ENCODE measurements around the gene NEIL1.
A peak's percentile ranks its signal among the peaks of the same experiment; 100 is the strongest.

NEIL1 gene

DNA sequence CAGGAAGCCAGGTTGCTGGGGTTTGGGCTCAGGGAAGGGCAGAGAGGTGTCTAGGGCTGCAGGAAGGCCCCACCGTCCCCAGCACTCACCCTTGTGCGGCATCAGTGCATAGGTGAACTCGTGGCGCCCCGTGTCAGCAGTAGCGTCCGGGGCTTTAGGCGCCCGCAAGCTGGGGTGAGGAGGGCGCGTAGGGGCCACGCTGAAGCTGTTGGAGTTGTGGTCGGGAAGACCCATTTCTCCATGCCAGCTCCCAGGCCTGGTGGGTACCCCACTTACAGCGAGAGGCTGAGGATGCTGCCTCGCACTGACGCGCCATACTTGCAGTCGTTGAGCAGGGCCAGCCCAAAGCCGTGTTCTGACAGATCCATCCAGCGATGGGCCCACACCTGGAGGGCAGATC, 9.7 kb downstream of the NEIL1 start:
- DNase-seq (ENCODE audit: low read depth in 2 of 2) = no peak

DNA sequence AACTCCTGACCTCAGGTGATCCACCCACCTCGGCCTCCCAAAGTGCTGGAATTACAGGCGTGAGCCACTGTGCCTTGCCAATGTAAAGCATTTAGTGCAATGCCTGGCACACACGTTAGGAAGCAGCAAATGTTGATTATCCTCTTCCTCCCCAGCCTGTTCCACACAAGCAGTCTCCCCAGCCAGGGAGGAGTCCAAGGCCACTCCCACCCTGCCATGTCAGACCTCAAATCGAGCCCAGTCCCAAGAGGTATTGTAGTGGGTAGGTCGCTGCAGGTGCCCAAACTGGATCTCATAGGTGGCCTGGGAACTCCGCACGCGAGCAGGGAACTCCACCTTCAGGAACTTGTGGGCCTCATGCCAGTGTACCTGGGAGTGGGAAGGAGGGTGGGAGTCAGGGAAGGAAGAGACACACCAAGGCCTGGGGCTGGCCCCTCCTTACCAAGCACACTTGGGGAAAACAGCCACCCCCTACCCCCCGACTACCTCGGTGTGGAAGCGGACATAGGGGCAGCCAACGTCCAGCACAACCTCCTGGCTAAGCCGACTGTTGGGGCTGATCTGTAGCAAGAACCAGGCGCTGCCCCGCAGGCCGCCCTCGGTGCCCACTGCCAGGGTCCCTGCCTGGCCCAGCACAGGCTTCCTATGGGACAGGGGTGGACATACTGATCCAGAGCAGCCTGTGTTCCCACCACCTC, 11.3 kb downstream of the NEIL1 start:
- DNase-seq (ENCODE audit: low read depth in 2 of 2) = no peak

DNA sequence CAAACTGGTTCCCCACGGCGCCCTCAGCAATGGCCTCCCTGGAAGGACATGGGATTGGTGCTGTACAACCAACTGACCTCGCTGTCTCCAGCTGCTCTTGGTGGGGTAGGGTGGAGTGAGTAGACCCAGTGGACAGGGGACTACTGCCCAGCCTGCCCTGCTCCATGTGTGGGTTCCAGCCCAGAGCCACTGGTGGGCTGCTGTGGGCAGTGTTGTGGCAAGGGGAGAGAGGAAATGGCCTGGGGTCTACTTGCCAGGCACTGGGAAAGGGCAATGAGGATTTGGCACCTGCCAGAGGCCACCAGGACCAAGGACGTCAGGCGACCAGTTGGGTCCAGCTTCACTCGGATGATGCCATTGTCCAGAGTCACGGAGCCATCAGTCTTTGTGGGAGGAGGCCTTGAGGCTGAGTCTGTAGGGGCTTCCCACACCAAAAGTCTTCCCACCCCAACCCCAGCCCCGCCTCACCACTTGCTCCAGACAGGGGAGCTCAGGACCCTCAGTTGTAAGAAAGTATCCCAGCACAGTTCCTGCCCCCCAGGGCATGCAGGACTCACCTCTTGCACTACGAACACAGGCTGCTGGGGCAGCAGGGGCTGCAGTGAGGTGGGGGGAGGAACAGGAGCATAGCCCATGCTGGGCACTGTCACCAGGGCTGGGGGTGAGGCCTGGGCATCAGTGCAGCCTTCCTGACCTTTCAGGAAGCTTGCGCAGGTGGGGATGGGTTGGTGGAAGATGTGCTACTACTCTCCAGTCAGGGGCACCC, 12.1 kb downstream of the NEIL1 start:
- no peak for DNase-seq (ENCODE audit: low read depth in 2 of 2)

DNA sequence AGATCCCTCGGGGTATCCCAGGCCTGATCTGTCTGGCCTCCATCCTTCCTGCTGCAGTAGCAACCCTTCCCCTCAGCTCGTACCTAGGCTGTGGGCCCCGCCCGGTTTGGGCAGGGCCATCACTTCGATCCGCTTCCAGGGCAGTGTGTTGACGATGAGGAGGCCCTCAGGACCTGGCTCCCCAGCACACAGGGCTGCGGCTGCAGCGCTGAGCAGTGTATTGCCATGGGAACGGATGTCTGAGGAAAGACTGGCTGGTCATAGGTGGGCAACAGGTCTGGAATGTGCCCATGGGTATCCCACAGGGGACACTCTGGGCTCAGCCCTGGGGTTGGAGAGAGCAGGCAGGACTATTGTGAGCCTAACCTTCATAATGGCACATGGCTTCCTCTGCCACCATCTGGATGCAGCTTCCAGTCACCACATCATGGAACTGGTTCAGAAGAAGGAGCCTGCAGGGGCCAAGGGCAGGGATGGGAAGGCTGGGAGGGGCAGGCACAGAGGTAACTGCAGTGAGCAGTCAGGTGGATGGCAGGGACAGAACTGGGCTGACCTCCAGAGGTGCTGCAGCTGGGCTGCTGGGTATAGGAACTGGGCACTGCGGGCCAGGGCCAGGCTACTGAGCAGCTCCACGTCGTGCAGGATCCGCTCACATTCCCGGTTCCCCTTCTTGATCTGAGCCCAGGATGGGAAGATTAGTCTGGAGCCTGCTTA, 12.9 kb downstream of the NEIL1 start:
- no peak for DNase-seq (ENCODE audit: low read depth in 2 of 2)

DNA sequence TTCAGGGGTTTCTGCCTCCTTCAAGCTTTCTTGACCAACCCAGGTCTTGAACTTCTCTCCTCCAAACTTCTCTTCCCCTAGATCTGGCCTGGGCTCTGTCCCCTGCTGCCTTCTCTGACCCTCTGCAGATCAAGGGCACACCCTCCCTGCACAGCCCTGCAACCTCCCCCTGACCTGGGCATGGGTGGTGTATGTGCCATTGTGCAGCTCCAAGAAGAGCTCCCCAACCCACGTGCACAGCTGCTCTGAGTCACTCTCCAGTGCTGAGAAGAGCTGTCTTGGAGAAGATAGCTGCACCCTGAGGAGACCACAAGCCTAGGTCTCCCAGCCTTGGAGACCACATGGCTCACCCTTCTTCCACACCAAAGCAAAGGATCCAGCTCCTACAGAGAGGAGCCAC, 13.6 kb downstream of the NEIL1 start:
- no peak for DNase-seq (ENCODE audit: low read depth in 2 of 2)

DNA sequence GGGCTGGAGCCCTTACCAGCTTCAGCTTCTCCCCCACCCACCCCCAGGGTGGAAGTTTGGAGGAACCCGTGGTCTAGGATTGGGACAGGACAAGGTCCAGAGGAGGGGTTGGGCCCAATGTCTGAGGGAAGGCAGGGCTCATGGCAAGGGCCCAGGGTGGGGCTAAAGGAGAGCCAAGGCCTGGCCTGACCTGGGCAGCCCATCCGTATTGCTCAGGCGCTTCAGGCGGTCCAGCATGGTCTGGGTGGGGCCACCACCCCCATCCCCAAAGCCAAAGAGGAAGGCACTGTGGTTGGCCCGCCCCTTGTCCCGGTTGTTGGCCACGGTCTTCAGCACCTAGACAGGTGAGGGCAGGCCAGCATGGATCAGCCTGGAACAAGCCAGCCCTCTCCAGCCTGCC, 14.0 kb downstream of the NEIL1 start:
- no peak for DNase-seq (ENCODE audit: low read depth in 2 of 2)

DNA sequence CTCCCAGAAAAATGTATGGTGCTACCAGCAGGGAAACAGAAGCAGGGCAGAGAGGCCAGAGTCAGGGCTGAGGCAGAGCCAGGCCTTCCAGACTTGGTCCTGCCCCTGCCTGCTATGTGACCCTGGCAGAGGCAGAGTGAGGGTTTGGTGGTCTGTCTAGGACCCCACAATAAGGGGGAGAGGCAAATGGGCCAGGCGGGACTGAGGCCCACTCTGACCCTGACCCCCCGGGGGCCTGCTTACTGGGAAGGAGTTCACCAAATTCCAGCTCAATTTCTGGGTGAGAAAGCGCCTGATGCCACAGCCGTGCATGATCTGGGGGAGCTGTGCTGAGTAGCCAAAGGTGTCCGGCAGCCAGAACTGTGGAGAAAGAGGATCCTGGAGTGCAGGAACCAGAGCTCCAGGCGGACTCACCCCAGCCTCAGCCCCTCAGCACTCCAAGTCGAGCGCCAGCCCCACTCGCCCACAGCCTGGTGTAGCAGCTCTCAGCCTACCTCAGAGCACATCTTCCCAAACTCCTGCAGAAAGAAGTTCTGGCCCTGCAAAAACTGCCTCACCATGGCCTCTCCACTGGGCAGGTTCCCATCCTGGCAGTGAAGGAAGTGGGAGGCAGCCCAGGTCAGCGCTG, 14.6 kb downstream of the NEIL1 start:
- DNase-seq (ENCODE audit: low read depth in 2 of 2) = no peak

DNA sequence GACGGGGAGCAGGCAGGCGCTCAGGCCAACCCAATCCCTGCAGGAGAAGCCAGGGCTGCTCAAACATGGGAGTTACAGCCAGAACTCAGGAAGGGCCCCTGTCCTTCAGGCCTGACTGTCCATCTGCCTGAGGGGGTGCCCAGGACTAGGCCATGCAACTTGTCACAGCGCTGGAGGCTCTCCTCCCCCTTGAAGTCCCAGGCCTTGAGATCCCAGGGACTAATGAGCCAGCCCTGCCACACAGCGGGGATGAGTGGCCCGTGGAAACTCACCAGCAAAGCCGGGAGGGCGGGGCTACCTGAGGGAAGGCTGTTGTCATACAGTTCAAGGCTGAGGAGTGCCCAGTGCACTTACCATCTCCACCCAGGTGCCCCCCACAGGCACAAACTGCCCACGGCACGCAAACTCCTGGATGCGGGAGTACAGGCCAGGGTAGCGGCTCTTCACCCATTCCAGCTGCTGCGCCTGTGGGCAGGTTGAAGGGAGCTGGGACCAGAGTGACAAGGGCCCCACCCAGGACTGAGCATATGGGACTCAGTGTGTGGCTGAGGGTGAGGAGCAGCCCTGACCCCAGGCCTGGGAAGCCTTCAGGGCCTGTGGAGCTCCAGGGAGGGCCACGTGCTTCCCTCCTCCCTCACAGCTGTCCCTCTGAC, 15.3 kb downstream of the NEIL1 start:
- no peak for DNase-seq (ENCODE audit: low read depth in 2 of 2)

DNA sequence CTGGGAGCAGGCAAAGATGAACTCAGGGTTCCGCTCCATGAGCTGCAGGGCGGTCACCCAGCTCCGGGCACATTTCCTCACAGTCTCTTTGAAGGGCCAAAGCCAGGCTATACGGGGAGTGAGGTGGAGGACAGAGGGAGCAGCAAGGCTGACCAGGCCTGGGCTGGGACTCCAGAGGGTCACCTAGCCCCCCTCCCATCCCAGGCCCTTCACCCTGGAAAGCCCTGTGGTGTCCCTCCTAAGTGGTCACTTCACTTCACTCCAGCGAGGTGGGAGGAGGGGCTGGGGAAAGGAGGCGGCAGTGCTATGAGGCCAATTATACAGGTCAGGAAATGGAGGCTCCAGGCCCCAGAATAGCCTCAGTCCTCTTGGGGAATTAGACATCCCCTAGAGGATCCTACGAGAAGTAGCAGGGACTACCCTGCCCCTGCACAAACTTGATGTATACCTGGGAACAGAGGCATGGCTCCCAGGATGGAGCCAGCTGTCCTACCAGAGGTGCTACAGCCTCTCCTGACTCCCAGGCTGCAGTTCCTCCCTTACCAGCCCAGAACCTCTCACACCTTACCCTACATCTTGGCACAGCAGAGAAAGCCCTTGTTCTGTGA, 15.9 kb downstream of the NEIL1 start:
- no peak for DNase-seq (ENCODE audit: low read depth in 2 of 2)

DNA sequence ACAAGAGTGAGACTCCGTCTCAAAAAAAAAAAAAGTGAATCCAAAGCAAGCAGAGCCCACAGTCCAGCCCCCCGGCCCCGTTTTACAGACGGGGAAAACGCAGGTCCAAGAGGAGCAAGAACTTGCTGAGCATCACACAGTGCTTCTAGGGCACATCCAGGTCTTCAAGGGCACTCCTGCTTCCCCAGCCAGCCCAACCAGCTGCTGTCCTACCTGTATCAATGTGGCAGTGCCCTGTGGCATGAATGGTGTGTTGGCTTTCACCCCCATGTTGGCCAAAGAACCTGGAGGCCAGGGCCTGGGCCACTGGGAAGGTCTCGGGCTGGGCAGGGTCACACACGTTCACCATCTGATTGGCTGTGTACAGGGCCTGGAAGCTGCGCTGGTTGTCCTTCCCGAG, 16.9 kb downstream of the NEIL1 start:
- DNase-seq (ENCODE audit: low read depth in 2 of 2) = no peak

DNA sequence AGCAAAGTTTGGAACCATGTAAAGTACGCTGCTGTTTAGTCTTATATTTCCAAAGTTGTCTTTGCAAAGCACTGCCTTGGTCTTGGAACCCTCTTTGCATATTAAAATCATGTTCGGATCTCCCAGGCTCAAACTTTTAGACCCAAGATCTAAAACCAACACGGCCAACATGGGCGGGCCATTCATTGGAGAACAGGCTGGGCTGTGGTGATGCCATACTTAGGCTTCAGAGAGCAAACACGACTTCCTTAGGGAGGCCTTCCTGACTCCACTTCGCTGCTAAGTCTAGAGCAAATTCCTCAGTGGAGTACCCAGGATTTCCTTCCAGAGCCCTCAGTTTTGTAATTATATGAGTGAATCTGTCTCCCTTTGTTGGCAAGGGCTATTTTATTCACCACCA, 18.0 kb downstream of the NEIL1 start:
- DNase-seq (ENCODE audit: low read depth in 2 of 2) = no peak

DNA sequence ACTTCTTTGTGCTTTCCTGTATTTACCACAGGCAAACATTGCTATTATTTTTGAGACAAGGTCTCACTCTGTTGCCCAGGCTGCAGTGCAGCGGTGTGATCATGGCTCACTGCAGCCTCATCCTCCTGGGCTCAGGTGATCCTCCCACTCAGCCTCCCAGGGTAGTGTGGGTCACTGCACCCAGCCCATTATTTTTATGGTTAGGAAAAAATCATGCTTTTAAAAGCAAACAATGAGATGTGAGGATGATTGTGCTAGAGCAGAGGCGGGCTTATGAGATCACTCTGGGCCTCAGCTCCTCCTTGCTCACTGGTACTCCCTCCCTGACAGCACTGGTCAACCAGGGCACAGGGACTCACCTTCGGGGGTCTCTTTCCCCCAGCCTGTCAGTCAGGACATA, 19.3 kb downstream of the NEIL1 start:
- DNase-seq (ENCODE audit: low read depth in 2 of 2) = no peak

DNA sequence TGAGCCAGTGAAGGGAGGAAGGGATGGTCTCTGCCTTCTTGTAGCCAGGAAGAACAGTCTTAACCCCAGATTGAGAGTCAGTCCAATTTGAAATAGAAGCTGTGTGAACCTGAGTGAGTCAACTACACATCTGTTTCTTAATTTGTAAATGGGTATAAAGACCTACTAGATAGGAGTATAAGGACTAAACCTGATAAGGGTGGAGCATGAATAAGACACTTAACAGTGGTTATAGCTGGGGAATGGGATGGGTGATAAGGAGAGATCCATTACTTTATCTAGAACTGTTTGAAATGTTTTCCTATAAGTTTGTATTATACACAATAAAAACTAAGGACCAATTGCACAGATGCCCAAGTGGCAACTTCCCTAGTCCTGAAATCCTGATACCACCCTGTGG, 20.2 kb downstream of the NEIL1 start:
- DNase-seq (ENCODE audit: low read depth in 2 of 2) = no peak

DNA sequence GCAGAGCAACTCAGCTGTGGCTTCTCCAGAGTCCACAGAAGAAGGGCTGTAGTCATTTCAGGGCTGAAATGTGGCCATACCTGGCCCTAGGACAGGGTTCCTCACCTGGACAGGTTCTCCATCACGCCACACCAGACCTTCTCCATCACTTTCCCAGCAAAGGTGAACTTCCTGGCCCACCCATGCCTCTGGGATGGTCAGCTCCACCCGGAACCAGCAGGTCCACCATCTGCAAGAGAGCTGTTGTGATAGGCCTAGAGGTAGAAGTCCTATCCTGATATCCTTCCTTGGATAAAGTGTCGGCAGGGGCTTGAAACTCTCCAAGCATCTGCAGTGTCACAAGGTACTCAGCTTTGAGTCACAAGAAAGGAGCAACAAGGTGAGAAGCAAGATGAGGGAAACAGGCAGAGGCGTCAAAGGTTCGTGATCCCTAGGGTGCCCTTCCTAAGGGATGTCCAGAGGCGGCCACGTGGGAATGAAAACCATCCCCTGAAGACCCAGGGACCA, 20.6 kb downstream of the NEIL1 start:
- no peak for DNase-seq (ENCODE audit: low read depth in 2 of 2)

DNA sequence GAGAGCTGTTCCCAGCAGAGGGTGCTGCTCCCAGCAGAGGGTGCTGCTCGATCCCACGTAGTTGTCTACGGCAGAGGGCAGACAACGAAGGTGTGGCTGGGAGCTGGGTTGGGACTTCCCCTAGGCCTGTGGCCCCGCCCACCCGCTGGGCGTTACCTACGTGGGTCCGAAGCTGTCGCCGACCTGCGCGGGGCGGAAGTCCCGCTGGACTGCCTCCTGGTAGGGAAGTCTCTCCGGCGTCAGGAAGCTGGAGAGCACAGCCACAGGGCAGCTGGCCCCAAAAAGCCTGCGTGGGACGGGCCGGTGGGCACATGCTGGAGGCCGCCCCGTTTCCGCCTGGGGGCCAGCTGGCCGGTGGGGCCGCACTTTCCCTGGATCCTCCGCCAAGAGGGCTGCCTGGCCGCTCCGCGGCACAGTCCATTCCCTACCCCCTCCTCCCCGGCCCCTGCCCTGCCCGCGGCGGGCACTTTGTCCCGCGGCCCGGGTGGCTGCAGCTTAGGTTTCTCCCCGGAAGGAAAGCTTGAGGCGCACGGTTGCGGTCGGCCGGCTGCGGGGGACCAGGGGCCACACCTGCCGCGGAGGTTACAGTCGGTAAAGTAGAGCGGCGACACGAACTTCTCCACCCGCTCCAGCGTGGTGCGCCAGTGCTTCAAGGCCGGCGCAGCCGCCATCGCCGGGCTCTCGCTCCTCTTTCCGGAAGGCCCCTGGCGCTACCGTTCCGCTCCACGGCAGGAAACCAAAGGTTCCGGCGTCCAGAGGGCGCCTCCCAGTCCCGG, 21.3 kb downstream of the NEIL1 start, which contains the start of gene MAN2C1:
MAN2C1 (minus strand) TSS at position 695 of the 776 bp plus-strand sequence; CDS start at position 671, 24 bp downstream.
- DNase-seq (ENCODE audit: low read depth in 2 of 2) = peak; percentile 86 to 95

DNA sequence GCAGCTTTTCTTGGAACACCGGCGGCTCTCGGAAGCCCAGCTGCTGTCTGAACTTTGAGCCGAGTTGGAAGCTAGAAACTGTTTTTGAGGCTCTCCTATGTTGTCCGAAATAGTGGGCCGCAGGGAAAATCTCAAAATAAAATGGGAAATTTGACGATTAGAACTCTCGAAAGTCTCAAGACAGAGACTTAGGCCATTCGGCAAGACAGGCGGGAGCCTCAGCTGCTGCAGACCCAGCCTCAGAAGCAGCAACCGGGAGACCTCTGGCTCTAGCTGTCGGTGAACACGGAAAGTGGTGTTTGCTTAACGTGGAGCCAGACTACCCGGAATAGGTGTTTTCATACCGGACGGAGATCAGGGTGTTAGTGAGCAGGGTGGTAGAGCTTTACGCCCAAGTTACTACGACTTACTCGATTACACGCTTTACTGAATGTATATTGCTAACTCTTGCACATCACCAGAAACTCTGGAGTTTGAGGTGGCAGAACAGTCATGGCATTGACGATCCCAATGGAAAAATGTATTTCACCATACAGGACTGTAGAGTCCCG, 21.9 kb downstream of the NEIL1 start:
- DNase-seq (ENCODE audit: low read depth in 2 of 2) = no peak

DNA sequence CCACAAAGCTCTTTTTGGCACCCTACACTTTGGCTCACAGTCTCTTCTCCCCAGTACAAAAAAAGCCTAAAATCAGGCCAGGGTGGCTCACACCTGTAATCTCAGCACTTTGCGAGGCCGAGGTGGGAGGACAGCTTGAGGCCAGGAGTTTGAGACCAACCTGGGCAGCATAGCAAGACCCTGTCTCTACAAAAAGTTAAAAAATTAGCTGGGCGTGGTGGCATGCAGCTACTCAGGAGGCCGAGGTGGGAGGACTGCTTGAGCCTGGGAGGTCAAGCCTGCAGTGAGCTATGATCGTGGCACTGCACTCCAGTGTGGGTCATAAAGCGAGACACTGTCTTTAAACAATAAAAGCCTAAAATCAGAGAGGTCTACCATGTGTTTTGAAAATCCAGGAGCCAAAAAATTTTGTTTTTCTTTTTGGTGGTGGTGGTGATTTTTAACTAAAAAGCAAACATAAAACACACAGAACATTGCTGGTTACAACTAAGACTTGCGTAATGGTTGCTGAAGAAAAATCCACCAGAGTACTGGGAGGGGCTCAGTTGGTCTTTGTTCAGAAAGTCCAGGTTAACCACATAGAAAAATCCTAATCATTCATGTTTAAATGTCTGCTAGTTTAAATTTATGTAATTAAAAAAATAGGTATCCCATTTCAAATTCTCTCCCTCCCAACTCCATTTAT, 23.2 kb downstream of the NEIL1 start:
- DNase-seq (ENCODE audit: low read depth in 2 of 2) = no peak

DNA sequence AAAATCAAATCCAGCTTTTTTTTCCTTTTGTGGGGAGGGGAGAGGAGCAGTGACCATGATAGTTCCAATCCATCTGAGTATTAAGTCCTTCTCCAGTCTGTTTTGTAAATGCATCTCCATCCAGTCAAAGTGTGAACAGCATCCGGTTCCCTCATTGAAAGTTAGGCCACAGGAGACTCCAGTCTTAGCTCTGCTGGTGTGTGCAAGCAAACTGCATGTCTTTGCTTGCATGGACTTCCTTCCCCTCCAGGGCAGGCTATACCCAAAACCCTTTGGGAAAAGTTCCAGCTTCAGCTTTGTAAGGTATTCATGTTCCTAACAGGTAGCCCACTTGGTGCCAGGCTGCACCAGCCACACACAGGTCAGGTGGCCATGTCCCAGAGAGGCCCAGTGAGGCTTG, 24.6 kb downstream of the NEIL1 start:
- no peak for DNase-seq (ENCODE audit: low read depth in 2 of 2)

DNA sequence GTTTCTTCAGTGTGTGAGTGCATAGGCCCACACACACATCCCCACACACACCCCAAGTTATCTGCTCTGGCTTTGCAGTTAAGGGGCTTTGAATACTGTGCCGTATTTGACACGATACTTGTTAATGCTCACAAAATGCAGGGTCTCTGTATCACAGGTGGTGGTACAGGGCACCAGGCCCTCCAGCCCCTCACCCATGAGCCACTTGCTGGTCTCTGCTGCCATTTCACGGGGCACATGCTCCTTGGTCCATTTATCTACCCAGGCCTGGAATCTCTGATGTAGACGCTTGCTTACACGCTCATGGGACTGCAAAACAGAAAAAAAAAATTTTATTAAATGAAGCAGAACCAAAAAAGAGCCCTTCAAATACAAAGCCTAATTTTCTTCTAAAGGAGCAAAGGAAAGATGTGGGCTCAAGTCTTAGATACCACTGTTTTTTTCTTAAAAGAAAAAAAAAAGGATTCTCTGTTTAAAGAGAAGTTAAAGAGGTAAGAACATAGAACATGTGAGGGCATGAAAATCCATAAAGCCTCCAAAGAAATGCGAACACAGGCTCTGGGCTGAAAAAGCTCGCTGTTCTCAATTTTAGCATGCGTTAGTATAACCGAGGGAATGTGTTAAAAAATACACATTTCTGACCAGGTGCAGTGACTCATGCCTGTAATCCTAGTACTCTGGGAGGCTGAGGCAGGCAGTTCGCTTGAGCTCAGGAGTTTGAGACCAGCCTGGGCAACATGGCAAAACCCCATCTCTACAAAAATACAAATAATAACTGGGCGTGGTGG, 25.3 kb downstream of the NEIL1 start:
- DNase-seq (ENCODE audit: low read depth in 2 of 2) = no peak

All from stimulated activated CD4-positive, alpha-beta T cell treated with anti-CD3 and anti-CD28 coated beads, Interleukin-12 subunit alpha, Interleukin-12 subunit beta, amount 100 ng/mL, for 24 hours (primary cell).